ENCODE measurements around the gene PDILT.

GRCh38 chr16:20321671-20322070 is 82.9 kb downstream of the PDILT start:
- TF ChIP-seq TAF1 (IDR thresholded peaks at IDR 0.05; ENCODE audit: low read depth, low read length) (no peak), POLR2A (IDR thresholded peaks at IDR 0.05; ENCODE audit: low read depth, low read length) (no peak), POU2F2 (IDR thresholded peaks at IDR 0.05; ENCODE audit: low read depth, low read length) (no peak), POLR2AphosphoS5 (IDR thresholded peaks at IDR 0.05; ENCODE audit: low read depth, low read length) (no peak), SPI1 (IDR thresholded peaks at IDR 0.05; ENCODE audit: low read depth, low read length) (no peak), PAX5 (IDR thresholded peaks at IDR 0.05; ENCODE audit: insufficient read depth, low read length, severe bottlenecking) (no peak)

Measured in GM12891 (cell line).